A549 (cell line): ENCODE data around the gene TRAPPC11.

ENCODE experiments used
- BHLHE40 ChIP-seq: IDR thresholded peaks from 2 replicates; pipeline ENCODE4 v1.6.1; 2012; ENCODE audit warnings: low read depth, low read length, inconsistent platforms
- CHD2 ChIP-seq: fragments of 150-350 bp; IDR thresholded peaks from 2 replicates; pipeline ENCODE4 v1.6.1; 2014; ENCODE audit warnings: low read length; ENCODE audit not compliant: partially characterized antibody
- JUN ChIP-seq, 2 experiments: fragments of >200 bp; sonication (Bioruptor Twin); formaldehyde crosslinking; IDR thresholded peaks; 2 replicates in 1 of 2; 3 replicates in 1 of 2; pipeline ENCODE4 v1.6.1; 2016 to 2017
- MYC ChIP-seq: IDR thresholded peaks from 2 replicates; pipeline ENCODE4 v1.6.1; 2012; ENCODE audit warnings: mild to moderate bottlenecking, inconsistent platforms, low read length, improper control_type of control experiment, borderline replicate concordance
- NR3C1 ChIP-seq: fragments of >200 bp; sonication (Bioruptor Twin); formaldehyde crosslinking; IDR thresholded peaks from 3 replicates; pipeline ENCODE4 v1.6.1; 2017
- POLR2A ChIP-seq: IDR thresholded peaks from 2 replicates; pipeline ENCODE4 v1.6.1; 2012; ENCODE audit warnings: mild to moderate bottlenecking, low read length
- RAD21 ChIP-seq, 2 experiments: fragments of >200 bp in 1 of 2; sonication (Bioruptor Twin) in 1 of 2; formaldehyde crosslinking in 1 of 2; IDR thresholded peaks in 1 of 2; conservative IDR thresholded peaks in 1 of 2; 2 replicates in 1 of 2; 3 replicates in 1 of 2; pipeline ENCODE4 v1.6.1; 2012 to 2018; ENCODE audit warnings: inconsistent platforms in 1 of 2
- RCOR1 ChIP-seq: fragments of 150-350 bp; IDR thresholded peaks from 2 replicates; pipeline ENCODE4 v1.6.1; 2014; ENCODE audit warnings: antibody characterized with exemption, low read length, low read depth
- RFX5 ChIP-seq: fragments of 450-650 bp; IDR thresholded peaks from 2 replicates; pipeline ENCODE4 v1.7.1; 2014; ENCODE audit warnings: antibody characterized with exemption, mild to moderate bottlenecking, moderate library complexity
- SMC3 ChIP-seq: fragments of >200 bp; sonication (Bioruptor Twin); formaldehyde crosslinking; IDR thresholded peaks from 3 replicates; pipeline ENCODE4 v1.6.1; 2018; ENCODE audit warnings: inconsistent platforms
- TF ChIP-seq, protein P1 (sequence below): fragments of >200 bp; sonication (Bioruptor Twin); formaldehyde crosslinking; IDR thresholded peaks from 3 replicates; pipeline ENCODE4 v1.5.1; 2016

DNA sequence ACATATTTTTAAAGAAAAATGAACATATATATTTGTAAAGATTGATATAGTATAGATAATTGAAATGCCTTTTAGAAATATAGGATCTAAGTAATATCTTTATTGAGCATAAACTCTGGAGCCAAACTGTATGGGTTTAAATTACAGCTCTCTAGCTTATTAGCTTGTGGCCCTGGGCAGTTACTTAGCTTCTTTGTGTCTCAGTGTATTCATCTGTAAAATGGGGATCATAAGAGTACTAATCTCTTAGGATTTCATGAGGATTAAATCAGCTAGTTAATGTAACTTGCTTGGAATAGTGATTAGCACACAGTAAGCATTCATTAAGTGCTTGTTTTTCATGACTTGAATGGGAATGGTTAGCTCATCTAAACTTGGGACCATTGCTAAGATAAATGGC is 32.8 kb downstream of the TRAPPC11 start:
- TF ChIP-seq POLR2A (no peak), RFX5 (no peak), MYC (no peak), JUN (IDR thresholded peaks at IDR 0.05) (no peak), SMC3 (no peak), RAD21 (conservative IDR thresholded peaks at IDR 0.05 in 1 of 2, IDR thresholded peaks at IDR 0.05 in 1 of 2) (no peak), RCOR1 (no peak), CHD2 (no peak), BHLHE40 (no peak), NR3C1 (no peak)
- TF ChIP-seq, protein P1, sequence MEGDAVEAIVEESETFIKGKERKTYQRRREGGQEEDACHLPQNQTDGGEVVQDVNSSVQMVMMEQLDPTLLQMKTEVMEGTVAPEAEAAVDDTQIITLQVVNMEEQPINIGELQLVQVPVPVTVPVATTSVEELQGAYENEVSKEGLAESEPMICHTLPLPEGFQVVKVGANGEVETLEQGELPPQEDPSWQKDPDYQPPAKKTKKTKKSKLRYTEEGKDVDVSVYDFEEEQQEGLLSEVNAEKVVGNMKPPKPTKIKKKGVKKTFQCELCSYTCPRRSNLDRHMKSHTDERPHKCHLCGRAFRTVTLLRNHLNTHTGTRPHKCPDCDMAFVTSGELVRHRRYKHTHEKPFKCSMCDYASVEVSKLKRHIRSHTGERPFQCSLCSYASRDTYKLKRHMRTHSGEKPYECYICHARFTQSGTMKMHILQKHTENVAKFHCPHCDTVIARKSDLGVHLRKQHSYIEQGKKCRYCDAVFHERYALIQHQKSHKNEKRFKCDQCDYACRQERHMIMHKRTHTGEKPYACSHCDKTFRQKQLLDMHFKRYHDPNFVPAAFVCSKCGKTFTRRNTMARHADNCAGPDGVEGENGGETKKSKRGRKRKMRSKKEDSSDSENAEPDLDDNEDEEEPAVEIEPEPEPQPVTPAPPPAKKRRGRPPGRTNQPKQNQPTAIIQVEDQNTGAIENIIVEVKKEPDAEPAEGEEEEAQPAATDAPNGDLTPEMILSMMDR: no peak
